K562 (cell line): Measurements from ENCODE around the gene DISC1. TPM values are rescaled to one million over a fixed set of nuclear protein-coding genes. Genes with fewer than 3 reads are reported as not detected.
"Not testable (repeated sequence)": the region's sequence is repeated elsewhere in the genome, so short reads cannot be mapped to it uniquely, and the experiment has no call there.

ENCODE experiments used
- ATAC-seq: fragments of 200-7000 bp; cut with Tn5 transposase; 3 replicates; pipeline ENCODE4 v1.9.1; 2020; ENCODE audit warnings: moderate library complexity
- BruUV-seq: library from RNA; stranded (reverse); fragments of 400-500 nt; replicated peaks from 2 replicates; lab custom pipeline; 2021; lab: Mats Ljungman, UMichigan
- CTCF ChIA-PET: fragments of 300-600 bp; formaldehyde crosslinking; extraction: SDS; loops from one replicate; lab custom pipeline; 2021; ENCODE audit warnings: low intra/inter-chr PET ratio; lab: Yijun Ruan, JAX
- POLR2A ChIA-PET: fragments of 300-600, 350-650 bp; sonication (Branson Sonifier 250); formaldehyde crosslinking; extraction: SDS; loops from one replicate; lab custom pipeline; 2021; ENCODE audit warnings: antibody characterized with exemption, inconsistent platforms; lab: Yijun Ruan, JAX
- DNase-seq, 4 experiments: peaks; one replicate each; pipeline versions ENCODE4 v3.0.0 to v3.0.0-alpha.2; 2011 to 2018; ENCODE audit warnings: low spot score in 3 of 4, mixed read lengths in 3 of 4; ENCODE audit errors: extremely low read depth in 1 of 4
- FAIRE-seq: peaks from 2 replicates; lab custom pipeline; 2011; peaks lifted over from hg19 to GRCh38; lab: Jason Lieb, UNC
- H2AFZ ChIP-seq: 2 replicates; pipeline ENCODE4 v1.6.0; 2011; ENCODE audit warnings: low read depth, low read length, control low read depth, inconsistent platforms
- H3K27ac ChIP-seq: fragments of 200-600 bp; 3 replicates; pipeline ENCODE4 v1.8.0; 2011; ENCODE audit warnings: low read depth, mild to moderate bottlenecking, control low read depth, inconsistent platforms, low read length, moderate library complexity, mixed read lengths; ENCODE audit errors: extremely low read depth
- H3K27me3 ChIP-seq, 2 experiments: fragments of 300-600 bp in 1 of 2; 2 replicates in 1 of 2; 3 replicates in 1 of 2; pipeline versions ENCODE4 v1.6.0 to v1.8.0; 2011; ENCODE audit warnings: inconsistent platforms in 2 of 2, low read length in 2 of 2, mild to moderate bottlenecking in 1 of 2, mixed read lengths in 1 of 2, moderate library complexity in 1 of 2; ENCODE audit not compliant: control insufficient read depth in 2 of 2, insufficient read depth in 2 of 2
- H3K36me3 ChIP-seq: fragments of 300-600 bp; 3 replicates; pipeline ENCODE4 v1.8.0; 2011; ENCODE audit warnings: mild to moderate bottlenecking, low read length, inconsistent platforms; ENCODE audit not compliant: control insufficient read depth, insufficient read depth
- H3K4me1 ChIP-seq, 2 experiments: fragments of 200-600 bp in 1 of 2; replicated peaks in 1 of 2; 2 replicates in 1 of 2; 3 replicates in 1 of 2; pipeline versions ENCODE4 v1.5.1 to v1.8.0; 2011; ENCODE audit warnings: inconsistent platforms in 2 of 2, low read length in 2 of 2, mild to moderate bottlenecking in 1 of 2, mixed read lengths in 1 of 2, moderate library complexity in 1 of 2; ENCODE audit not compliant: control insufficient read depth in 2 of 2, insufficient read depth in 2 of 2
- H3K4me2 ChIP-seq: 2 replicates; pipeline ENCODE4 v1.6.1; 2011; ENCODE audit warnings: low read length, control low read depth, inconsistent platforms, mixed read lengths; ENCODE audit not compliant: insufficient read depth
- H3K4me3 ChIP-seq: fragments of 200-600 bp; sonication (generic), shearing (Covaris generic); 2 replicates; pipeline ENCODE4 v1.5.1; 2016; ENCODE audit warnings: control low read depth, inconsistent platforms
- H3K79me2 ChIP-seq: fragments of 200-600 bp; 3 replicates; pipeline ENCODE4 v1.8.0; 2011; ENCODE audit warnings: low read length, inconsistent platforms; ENCODE audit not compliant: control insufficient read depth, insufficient read depth
- H3K9ac ChIP-seq, 2 experiments: 2 replicates each; pipeline versions ENCODE4 v1.6.0 to v1.6.1; 2011; ENCODE audit warnings: low read depth in 2 of 2, low read length in 2 of 2, control low read depth in 1 of 2, inconsistent platforms in 1 of 2, mild to moderate bottlenecking in 1 of 2, mixed read lengths in 1 of 2; ENCODE audit not compliant: insufficient read depth in 1 of 2
- H3K9me1 ChIP-seq: one replicate; pipeline ENCODE4 v1.6.0; 2011; ENCODE audit warnings: inconsistent platforms, mild to moderate bottlenecking, low read length, moderate library complexity; ENCODE audit not compliant: control insufficient read depth, insufficient read depth
- H3K9me3 ChIP-seq: replicated peaks from 2 replicates; pipeline ENCODE4 v1.5.1; 2011; ENCODE audit warnings: low read depth, low read length, inconsistent platforms; ENCODE audit not compliant: control insufficient read depth, insufficient read depth
- H4K20me1 ChIP-seq: replicated peaks from 2 replicates; pipeline ENCODE4 v1.6.1; 2011; ENCODE audit warnings: low read length, inconsistent platforms, mixed read lengths; ENCODE audit not compliant: control insufficient read depth, insufficient read depth
- CEBPB ChIP-seq: fragments of 450-650 bp; IDR thresholded peaks from 2 replicates; pipeline ENCODE4 v1.6.1; 2016; ENCODE audit warnings: missing genetic modification characterization, missing compliant biosample characterization
- CEBPG ChIP-seq, 3 experiments: fragments of 200-800 bp in 1 of 3; sonication (Bioruptor generic) in 1 of 3; sonication (generic) in 1 of 3; formaldehyde crosslinking in 1 of 3; IDR thresholded peaks in 2 of 3; conservative IDR thresholded peaks in 1 of 3; 2 replicates each; pipeline versions ENCODE4 v1.6.1 to v1.8.0; 2016 to 2022; ENCODE audit warnings: missing compliant biosample characterization in 2 of 3, missing genetic modification characterization in 2 of 3, mild to moderate bottlenecking in 1 of 3, missing genetic modification reagents in 1 of 3
- ZNF121 ChIP-seq: sonication (generic); formaldehyde crosslinking; conservative IDR thresholded peaks from 2 replicates; pipeline ENCODE4 v1.8.0; 2022; ENCODE audit warnings: missing genetic modification reagents
- ZNF184 ChIP-seq: sonication (generic); formaldehyde crosslinking; IDR thresholded peaks from 2 replicates; pipeline ENCODE4 v1.5.0; 2020; ENCODE audit warnings: missing genetic modification reagents
- WGBS: fragments of 100-300 bp; shearing (Covaris generic); methylation state at CpG from one replicate; pipeline ENCODE4 v1.1.6; 2016; ENCODE audit warnings: low coverage, mixed read lengths; ENCODE audit not compliant: insufficient coverage; ENCODE audit errors: missing lambda C conversion rate; 5-methylcytosine and 5-hydroxymethylcytosine counted together
- in situ Hi-C: fragments of 300-500 bp; cut with MboI; formaldehyde crosslinking; loops from 4 replicates; pipeline ENCODE4 v1.15.0; 2018; ENCODE audit warnings: inconsistent platforms, mixed read lengths
- intact Hi-C: fragments of 100-400 bp; cut with micrococcal nuclease; formaldehyde crosslinking; loops from 2 replicates; pipeline ENCODE4 v1.14.2; 2022
- polyA plus RNA-seq, 8 experiments: library from polyadenylated mRNA; depleted of rRNA in 4 of 8; stranded (reverse) in 5 of 8; unstranded in 3 of 8; fragments of >200 nt; fragmentation: Nextera tagmentation in 2 of 8; fragmentation: Illumina TruSeq in 1 of 8; extraction: Ambion mirVana in 2 of 8; extraction: Trizol in 1 of 8; gene quantifications; 2 replicates each; pipeline versions ENCODE4 v1.2.1 to v1.2.3, GENCODE V29; 2011 to 2014; ENCODE audit warnings: inconsistent platforms in 1 of 8, missing spikeins in 1 of 8
- total RNA-seq, 7 experiments: library from RNA; depleted of rRNA in 6 of 7; stranded (reverse); fragments of >200 nt in 6 of 7; fragmentation: Illumina TruSeq in 2 of 7; extraction: Trizol in 2 of 7; gene quantifications; 2 replicates each; pipeline versions ENCODE4 v1.2.1 to v1.2.3, GENCODE V29; 2011 to 2021; ENCODE audit warnings: low replicate concordance in 1 of 7

The DISC1 gene
- total and polyA plus RNA-seq, 9 of the 15 experiments (the other 6 are each of a cell fraction or from before 2014, with no cell fraction given) = 0.01 to 0.11 (median 0.08) TPM; not detected in 1

DNA sequence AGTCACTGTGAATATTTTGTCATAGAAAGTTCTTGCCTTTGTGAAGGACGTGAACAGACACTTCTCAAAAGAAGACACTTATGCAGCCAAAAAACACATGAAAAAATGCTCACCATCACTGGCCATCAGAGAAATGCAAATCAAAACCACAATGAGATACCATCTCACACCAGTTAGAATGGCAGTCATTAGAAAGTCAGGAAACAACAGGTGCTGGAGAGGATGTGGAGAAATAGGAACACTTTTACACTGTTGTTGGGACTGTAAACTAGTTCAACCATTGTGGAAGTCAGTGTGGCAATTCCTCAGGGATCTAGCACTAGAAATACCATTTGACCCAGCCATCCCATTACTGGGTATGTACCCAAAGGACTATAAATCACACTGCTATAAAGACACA is 33.3 kb upstream of the DISC1 start:
- H2AFZ ChIP-seq, H4K20me1 ChIP-seq, H3K4me2 ChIP-seq, H3K4me1 ChIP-seq, H3K36me3 ChIP-seq, H3K27me3 ChIP-seq, ATAC-seq, FAIRE-seq, BruUV-seq, H3K9ac ChIP-seq, H3K9me3 ChIP-seq, DNase-seq, in situ Hi-C loops, H3K9me1 ChIP-seq, H3K27ac ChIP-seq, H3K79me2 ChIP-seq, H3K4me3 ChIP-seq: not testable (repeated sequence)
- ChIA-PET POLR2A (interaction anchor here (1.7 kb wide), 1 partner anchor 8 kb away, joined by 5 read pairs; no protein-coding TSS in a partner anchor), CTCF (interaction anchor here (1.1 kb wide), 1 partner anchor 236 kb away, joined by 3 read pairs; no protein-coding TSS in a partner anchor)
- WGBS = 68% methylated on average over 1 of the region's 1 CpG
- intact Hi-C loops = loop anchor here (10.0 kb wide), 1 partner anchor 678 kb away; no protein-coding TSS in a partner anchor
- peak; percentile 75; the same call in 1 of the 2 replicates for TF ChIP-seq ZNF184 (CRISPR knock-in tag)

DNA sequence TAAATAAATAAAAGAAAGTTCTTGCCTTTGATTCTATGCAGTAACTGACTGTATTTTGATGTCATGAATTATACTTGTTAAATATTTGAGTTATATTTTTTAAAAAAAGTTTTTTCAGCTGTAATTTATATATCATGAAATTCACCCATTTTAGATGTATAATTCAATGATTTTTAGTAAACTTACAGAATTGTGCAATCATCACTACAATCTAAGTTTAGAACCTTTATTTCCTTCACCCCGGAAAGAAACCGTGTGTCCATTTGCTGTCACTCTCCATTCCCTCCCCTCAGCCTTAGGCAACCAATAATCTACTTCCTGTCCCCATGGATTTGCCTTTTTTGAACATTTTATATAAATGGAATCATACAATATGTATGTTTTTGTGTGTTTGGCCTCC is 32.5 kb upstream of the DISC1 start:
- Histone ChIP-seq H2AFZ (0 out of 2 replicates have a peak overlapping the region, but pooled peaks have one; percentile 8), H3K4me2 (no peak overlapping the region), H3K4me3 (no peak overlapping the region), H4K20me1 (no peaks in the 10 kb centered on the region), H3K27ac (no peak overlapping the region), H3K4me1 (no peaks in the 10 kb centered on the region; a peak in 1 of 5 replicates), H3K9me1 (no peaks in the 10 kb centered on the region), H3K79me2 (no peaks in the 10 kb centered on the region), H3K9me3 (no peaks in the 10 kb centered on the region), H3K36me3 (no peaks in the 10 kb centered on the region), H3K27me3 (no peaks in the 10 kb centered on the region), H3K9ac (no peak overlapping the region)
- BruUV-seq = no TSS peak
- ATAC-seq = no peak
- 51% methylated on average over 2 of the region's 2 CpGs for WGBS
- POLR2A ChIA-PET = no interaction called here
- intact Hi-C loops = loop anchor here (10.0 kb wide), 1 partner anchor 679 kb away; no protein-coding TSS in a partner anchor
- CTCF ChIA-PET = no interaction called here
- no peak for FAIRE-seq
- in situ Hi-C loops = no loop called here
- no peak for TF ChIP-seq ZNF121 (CRISPR knock-in tag)
- TF ChIP-seq CEBPG (CRISPR knock-in tag; IDR thresholded peaks at IDR 0.05) = no peak
- TF ChIP-seq CEBPG (tag; conservative IDR thresholded peaks at IDR 0.05 in 1 of 2, IDR thresholded peaks at IDR 0.05 in 1 of 2) = peak; percentile 50 to 79; a peak in 3 of 4 replicates
- TF ChIP-seq CEBPB (tag) = peak; percentile 66
- no peak for DNase-seq
